Endothelial cell of umbilical vein (primary cell): ENCODE results near the gene SNPH. TPM values are rescaled to one million over a fixed set of nuclear protein-coding genes. Genes with fewer than 3 reads are reported as not detected.

Source experiments
- BruUV-seq: library from RNA; stranded (reverse); fragments of 400-500 nt; replicated peaks from 2 replicates; lab custom pipeline; 2021; lab: Mats Ljungman, UMichigan
- CTCF ChIA-PET: fragments of 300-600, 350-600 bp; sonication (Branson Sonifier 250); formaldehyde crosslinking; loops from one replicate; lab custom pipeline; 2021; ENCODE audit warnings: antibody characterized with exemption, inconsistent platforms; lab: Charles Lee
- POLR2A ChIA-PET: fragments of 300-600, 350-600 bp; sonication (Branson Sonifier 250); formaldehyde crosslinking; loops from one replicate; lab custom pipeline; 2021; ENCODE audit warnings: antibody characterized with exemption, inconsistent platforms; lab: Charles Lee
- DNase-seq: peaks from one replicate; pipeline ENCODE4 v3.0.0-alpha.2; 2011; ENCODE audit warnings: low read depth, low spot score
- FAIRE-seq: peaks from 2 replicates; lab custom pipeline; 2011; peaks lifted over from hg19 to GRCh38; lab: Jason Lieb, UNC
- H2AFZ ChIP-seq: 2 replicates; pipeline ENCODE4 v1.6.0; 2012; ENCODE audit warnings: low read depth, low read length, control low read depth, inconsistent platforms
- H3K27ac ChIP-seq: 2 replicates; pipeline ENCODE4 v1.5.1; 2011; ENCODE audit warnings: low read depth, mild to moderate bottlenecking, control low read depth, low read length, moderate library complexity; ENCODE audit not compliant: insufficient read depth
- H3K27me3 ChIP-seq, 2 experiments: 2 replicates each; pipeline versions ENCODE4 v1.6.0 to v1.6.1; 2011; ENCODE audit warnings: low read length in 2 of 2, mixed read lengths in 1 of 2; ENCODE audit not compliant: control insufficient read depth in 2 of 2, insufficient read depth in 2 of 2
- H3K36me3 ChIP-seq, 2 experiments: 2 replicates in 1 of 2; 3 replicates in 1 of 2; pipeline ENCODE4 v1.5.1; 2011; ENCODE audit warnings: low read length in 2 of 2, mild to moderate bottlenecking in 1 of 2, moderate library complexity in 1 of 2; ENCODE audit not compliant: control insufficient read depth in 2 of 2, insufficient read depth in 2 of 2; ENCODE audit errors: extremely low read depth in 1 of 2
- H3K4me1 ChIP-seq: 3 replicates; pipeline ENCODE4 v1.5.1; 2011; ENCODE audit warnings: mild to moderate bottlenecking, low read length; ENCODE audit not compliant: control insufficient read depth, insufficient read depth; ENCODE audit errors: extremely low read depth
- H3K4me2 ChIP-seq: 2 replicates; pipeline ENCODE4 v1.6.1; 2011; ENCODE audit warnings: low read length, control low read depth, mixed read lengths; ENCODE audit not compliant: insufficient read depth
- H3K4me3 ChIP-seq, 3 experiments: fragments of 200-600 bp in 1 of 3; sonication (generic), shearing (Covaris generic) in 1 of 3; replicated peaks in 1 of 3; 2 replicates each; pipeline ENCODE4 v1.5.1; 2011 to 2016; ENCODE audit warnings: control low read depth in 3 of 3, low read length in 3 of 3, mild to moderate bottlenecking in 2 of 3, inconsistent platforms in 1 of 3, low read depth in 1 of 3, moderate library complexity in 1 of 3; ENCODE audit not compliant: insufficient read depth in 1 of 3
- H3K79me2 ChIP-seq: 2 replicates; pipeline ENCODE4 v1.6.0; 2012; ENCODE audit warnings: low read length, inconsistent platforms; ENCODE audit not compliant: control insufficient read depth, insufficient read depth
- H3K9ac ChIP-seq: replicated peaks from 2 replicates; pipeline ENCODE3; 2011; ENCODE audit warnings: low read length, control low read depth; ENCODE audit not compliant: insufficient read depth; ENCODE audit errors: extremely low read depth
- H3K9me1 ChIP-seq: replicated peaks from 3 replicates; pipeline ENCODE4 v1.6.0; 2011; ENCODE audit warnings: mild to moderate bottlenecking, low read length; ENCODE audit not compliant: control insufficient read depth, insufficient read depth; ENCODE audit errors: extremely low read depth
- H3K9me3 ChIP-seq: replicated peaks from 2 replicates; pipeline ENCODE4 v1.5.1; 2012; ENCODE audit warnings: low read length, inconsistent platforms; ENCODE audit not compliant: control insufficient read depth, insufficient read depth
- H4K20me1 ChIP-seq: replicated peaks from 2 replicates; pipeline ENCODE3; 2011; ENCODE audit warnings: mild to moderate bottlenecking, low read length; ENCODE audit not compliant: control insufficient read depth, insufficient read depth; ENCODE audit errors: extremely low read depth
- EZH2 ChIP-seq: IDR thresholded peaks from 2 replicates; pipeline ENCODE4 v1.6.1; 2012; ENCODE audit warnings: borderline replicate concordance, low read depth, mild to moderate bottlenecking, moderate library complexity, low read length, inconsistent platforms; ENCODE audit not compliant: severe bottlenecking
- FOS ChIP-seq: IDR thresholded peaks from 2 replicates; pipeline ENCODE4 v1.6.1; 2011; ENCODE audit warnings: mild to moderate bottlenecking, low read length, moderate library complexity, borderline replicate concordance; ENCODE audit not compliant: insufficient read depth
- GATA2 ChIP-seq: IDR thresholded peaks from 2 replicates; pipeline ENCODE4 v1.7.0; 2011; ENCODE audit warnings: low read depth, mild to moderate bottlenecking, moderate library complexity, mixed read lengths, low read length; ENCODE audit not compliant: insufficient read length, insufficient read depth
- JUN ChIP-seq: IDR thresholded peaks from 2 replicates; pipeline ENCODE4 v1.6.1; 2011; ENCODE audit warnings: borderline replicate concordance, low read depth; ENCODE audit not compliant: insufficient read length, insufficient read depth
- MYC ChIP-seq: IDR thresholded peaks from one replicate; pipeline ENCODE4 v1.6.1; 2011; ENCODE audit warnings: mild to moderate bottlenecking, low read depth, low read length
- POLR2A ChIP-seq: IDR thresholded peaks from 2 replicates; pipeline ENCODE4 v1.6.1; 2012; ENCODE audit warnings: low read depth, mild to moderate bottlenecking, control low read depth, low read length
- POLR2AphosphoS5 ChIP-seq: IDR thresholded peaks from 2 replicates; pipeline ENCODE4 v1.6.1; 2012; ENCODE audit warnings: low read depth, mild to moderate bottlenecking, control low read depth, low read length, moderate library complexity; ENCODE audit not compliant: insufficient read depth
- dilution Hi-C: fragments of 300-500 bp; cut with MboI; formaldehyde crosslinking; loops from one replicate; pipeline ENCODE4 v1.15.0; 2019; ENCODE audit warnings: low sequenced_read_pairs; ENCODE audit not compliant: extremely low pct_ligation_motif_present
- intact Hi-C: fragments of 100-400 bp; cut with micrococcal nuclease; formaldehyde crosslinking; loops from one replicate; pipeline ENCODE4 v1.10.0; 2022
- polyA plus RNA-seq, 4 experiments: library from polyadenylated mRNA; depleted of rRNA in 3 of 4; stranded (reverse) in 3 of 4; unstranded in 1 of 4; fragments of >200 nt; gene quantifications; 2 replicates each; pipeline versions ENCODE4 v1.2.1 to v1.2.3, GENCODE V29; 2011 to 2012; ENCODE audit warnings: missing spikeins in 1 of 4
- total RNA-seq: library from RNA; stranded (reverse); gene quantifications from 2 replicates; pipeline ENCODE4 v1.2.3, GENCODE V29; 2021
- TF ChIP-seq, protein P1 (sequence below), 2 donors: IDR thresholded peaks; 1 replicate in 1 of 2; 2 replicates in 1 of 2; pipeline ENCODE4 v1.5.1; 2011; ENCODE audit warnings: low read length in 2 of 2, mild to moderate bottlenecking in 2 of 2, moderate library complexity in 2 of 2, control low read depth in 1 of 2, inconsistent platforms in 1 of 2, low read depth in 1 of 2; ENCODE audit not compliant: insufficient read depth in 1 of 2; ENCODE audit errors: extremely low read depth in 1 of 2
- TF ChIP-seq, protein P2 (sequence below): IDR thresholded peaks from 2 replicates; pipeline ENCODE4 v1.6.1; 2011; ENCODE audit not compliant: insufficient read depth, insufficient read length

SNPH gene
- total and polyA plus RNA-seq, 2 donors (not counting 3 experiments of a cell fraction or from before 2014, with no cell fraction given) = 2.3 to 5.5 TPM

DNA sequence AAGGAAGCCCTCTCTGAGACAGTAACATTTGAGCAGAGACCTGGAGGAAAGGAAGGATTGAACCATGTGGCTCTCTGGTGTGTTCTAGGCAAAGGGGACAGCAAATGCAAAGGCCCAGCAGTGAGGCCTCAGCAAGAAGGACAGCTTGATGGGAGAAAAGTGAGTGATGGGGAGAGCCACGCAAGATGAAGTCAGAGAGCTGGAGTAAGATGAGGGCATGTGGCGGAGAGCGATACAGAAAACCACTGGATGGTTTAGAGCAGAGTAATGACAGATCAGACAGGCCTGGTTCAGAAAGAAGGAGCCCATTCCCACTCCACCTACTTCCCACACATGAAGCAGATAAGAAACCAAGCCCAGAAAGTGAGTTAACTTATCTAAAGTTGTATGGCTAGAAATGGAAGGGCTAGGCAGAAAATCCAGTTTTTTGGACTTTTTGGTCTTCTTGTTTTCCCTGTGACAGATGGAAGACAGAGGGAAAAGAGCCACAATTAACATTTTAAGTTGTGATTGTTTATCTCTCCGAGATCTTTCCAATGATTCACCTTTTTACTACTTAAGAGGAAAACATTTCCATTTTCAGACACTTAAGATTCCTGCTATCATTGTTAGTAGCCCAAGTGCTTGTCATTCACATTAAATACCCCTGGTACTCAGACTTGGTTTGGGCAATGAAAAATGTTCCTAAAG is 723 bp upstream of the SNPH start:
- FAIRE-seq (peak; percentile 48), DNase-seq (no peak)
- H3K27me3 ChIP-seq = peaks cover 0 to 3% of the 10 kb centered on the region in 2 experiments
- intact Hi-C loops = loop anchor here (5.0 kb wide), 1 partner anchor 38 kb away; the partner anchor contains the start of gene RAD21L1
- no peak overlapping the region for H3K9ac ChIP-seq
- no peak overlapping the region for H3K27ac ChIP-seq
- H3K9me3 ChIP-seq = no peaks in the 10 kb centered on the region
- TF ChIP-seq EZH2 (no peak), GATA2 (peak; percentile 25)
- no TSS peak for BruUV-seq
- ChIA-PET CTCF (interaction anchor here (0.8 to 1.9 kb wide), 5 partner anchors 24 to 238 kb away, joined by 3 to 9 read pairs (median 6); no protein-coding TSS in a partner anchor), POLR2A (no interaction called here)
- peak overlapping the region; percentile 31 for H2AFZ ChIP-seq
- no peaks in the 10 kb centered on the region for H4K20me1 ChIP-seq
- peak overlapping the region; percentile 45 for H3K4me2 ChIP-seq
- no peak overlapping the region for H3K4me3 ChIP-seq
- dilution Hi-C loops = no loop called here
- H3K4me1 ChIP-seq = peaks cover 8% of the 10 kb centered on the region
- no peaks in the 10 kb centered on the region for H3K9me1 ChIP-seq
- peaks cover 0 to 1% of the 10 kb centered on the region in 2 experiments for H3K36me3 ChIP-seq
- H3K79me2 ChIP-seq = no peaks in the 10 kb centered on the region

DNA sequence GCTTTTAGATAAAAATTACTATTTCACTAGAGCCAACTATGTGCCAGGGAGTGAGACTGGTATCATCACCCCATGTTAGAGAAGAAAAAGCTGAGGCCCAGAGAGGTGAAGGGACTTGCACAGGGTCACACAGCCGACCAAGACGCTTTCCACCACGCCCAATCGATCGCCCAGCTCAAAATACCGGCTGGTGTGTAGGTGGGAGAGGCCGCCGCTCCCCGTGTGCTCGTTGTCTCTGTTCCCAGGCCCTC is 253 bp upstream of the SNPH start:
- intact Hi-C loops (loop anchor here (1.0 to 5.0 kb wide), 2 partner anchors 24 to 39 kb away; partner anchors contain the start of gene RAD21L1), dilution Hi-C loops (no loop called here)
- Histone ChIP-seq H3K27me3 (no peaks in the 10 kb centered on the region), H3K9me1 (no peaks in the 10 kb centered on the region), H3K4me1 (peaks cover 8% of the 10 kb centered on the region), H3K36me3 (peaks cover 0 to 1% of the 10 kb centered on the region in 2 experiments), H3K4me2 (peak overlapping the region; percentile 45), H3K9me3 (no peaks in the 10 kb centered on the region), H2AFZ (peak overlapping the region; percentile 78), H3K27ac (no peak overlapping the region), H3K9ac (no peak overlapping the region), H3K4me3 (peak overlapping the region in 2 of 3 experiments; percentile 60 to 76), H3K79me2 (no peaks in the 10 kb centered on the region), H4K20me1 (no peaks in the 10 kb centered on the region)
- no peak for DNase-seq
- TF ChIP-seq EZH2 = no peak
- TF ChIP-seq JUN = no peak
- TF ChIP-seq, protein P1, sequence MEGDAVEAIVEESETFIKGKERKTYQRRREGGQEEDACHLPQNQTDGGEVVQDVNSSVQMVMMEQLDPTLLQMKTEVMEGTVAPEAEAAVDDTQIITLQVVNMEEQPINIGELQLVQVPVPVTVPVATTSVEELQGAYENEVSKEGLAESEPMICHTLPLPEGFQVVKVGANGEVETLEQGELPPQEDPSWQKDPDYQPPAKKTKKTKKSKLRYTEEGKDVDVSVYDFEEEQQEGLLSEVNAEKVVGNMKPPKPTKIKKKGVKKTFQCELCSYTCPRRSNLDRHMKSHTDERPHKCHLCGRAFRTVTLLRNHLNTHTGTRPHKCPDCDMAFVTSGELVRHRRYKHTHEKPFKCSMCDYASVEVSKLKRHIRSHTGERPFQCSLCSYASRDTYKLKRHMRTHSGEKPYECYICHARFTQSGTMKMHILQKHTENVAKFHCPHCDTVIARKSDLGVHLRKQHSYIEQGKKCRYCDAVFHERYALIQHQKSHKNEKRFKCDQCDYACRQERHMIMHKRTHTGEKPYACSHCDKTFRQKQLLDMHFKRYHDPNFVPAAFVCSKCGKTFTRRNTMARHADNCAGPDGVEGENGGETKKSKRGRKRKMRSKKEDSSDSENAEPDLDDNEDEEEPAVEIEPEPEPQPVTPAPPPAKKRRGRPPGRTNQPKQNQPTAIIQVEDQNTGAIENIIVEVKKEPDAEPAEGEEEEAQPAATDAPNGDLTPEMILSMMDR (IDR thresholded peaks at IDR 0.05; ENCODE audit: extremely low read depth in 1 of 2, insufficient read depth in 1 of 2, low read depth in 1 of 2, low read length in 2 of 2) = no peak
- no peak for TF ChIP-seq POLR2A
- TF ChIP-seq POLR2AphosphoS5 = no peak
- no peak for TF ChIP-seq GATA2
- no peak for TF ChIP-seq FOS
- no peak for TF ChIP-seq MYC
- TF ChIP-seq, protein P2, sequence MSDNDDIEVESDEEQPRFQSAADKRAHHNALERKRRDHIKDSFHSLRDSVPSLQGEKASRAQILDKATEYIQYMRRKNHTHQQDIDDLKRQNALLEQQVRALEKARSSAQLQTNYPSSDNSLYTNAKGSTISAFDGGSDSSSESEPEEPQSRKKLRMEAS = no peak
- no peak for FAIRE-seq
- POLR2A ChIA-PET = interaction anchor here (0.6 kb wide), 1 partner anchor 189 kb away, joined by 3 read pairs; no protein-coding TSS in a partner anchor
- no TSS peak for BruUV-seq
- CTCF ChIA-PET = interaction anchor here (0.7 to 1.9 kb wide), 6 partner anchors 24 to 405 kb away, joined by 3 to 9 read pairs (median 4); no protein-coding TSS in a partner anchor
